NCI-H345 (cell line): ENCODE measurements around the gene PRKAR2B.
"Not testable (repeated sequence)": the region's sequence is repeated elsewhere in the genome, so short reads cannot be mapped to it uniquely, and the experiment has no call there.

Experiments used
- DNase-seq: peaks from one replicate; lab custom pipeline; 2025; lab: John Stamatoyannopoulos, UW

PRKAR2B gene

GRCh38 chr7:107078517-107078966, 34.0 kb downstream of the PRKAR2B start:
- DNase-seq: peak; percentile 47

- DNase-seq: no peak
Observed at GRCh38 chr7:107079212-107079940, 34.9 kb downstream of the PRKAR2B start.

GRCh38 chr7:107080099-107080505, 35.6 kb downstream of the PRKAR2B start:
- DNase-seq: no peak

GRCh38 chr7:107080533-107080932, 36.0 kb downstream of the PRKAR2B start:
- DNase-seq: no peak

- no peak for DNase-seq
Observed at GRCh38 chr7:107085180-107085579, 40.7 kb downstream of the PRKAR2B start.

- no peak for DNase-seq
Observed at GRCh38 chr7:107089627-107090026, 45.1 kb downstream of the PRKAR2B start.

GRCh38 chr7:107090457-107090856, 46.0 kb downstream of the PRKAR2B start:
- DNase-seq: peak; percentile 55

GRCh38 chr7:107091306-107091705, 46.8 kb downstream of the PRKAR2B start:
- DNase-seq: no peak

GRCh38 chr7:107093671-107094070, 49.2 kb downstream of the PRKAR2B start:
- DNase-seq: not testable (repeated sequence)

- DNase-seq: not testable (repeated sequence)
Observed at GRCh38 chr7:107099154-107099553, 54.6 kb downstream of the PRKAR2B start.

- DNase-seq: no peak
Observed at GRCh38 chr7:107100824-107101223, 56.3 kb downstream of the PRKAR2B start.

GRCh38 chr7:107103369-107103768, 58.9 kb downstream of the PRKAR2B start:
- no peak for DNase-seq

- no peak for DNase-seq
Observed at GRCh38 chr7:107104801-107105200, 60.3 kb downstream of the PRKAR2B start.

- no peak for DNase-seq
Observed at GRCh38 chr7:107105591-107106245, 61.2 kb downstream of the PRKAR2B start.

- no peak for DNase-seq
Observed at GRCh38 chr7:107108793-107109371, 64.4 kb downstream of the PRKAR2B start.

GRCh38 chr7:107109955-107110354, 65.5 kb downstream of the PRKAR2B start:
- no peak for DNase-seq

- no peak for DNase-seq
Observed at GRCh38 chr7:107111196-107111595, 66.7 kb downstream of the PRKAR2B start.

- no peak for DNase-seq
Observed at GRCh38 chr7:107113866-107114265, 69.4 kb downstream of the PRKAR2B start.

GRCh38 chr7:107115114-107115513, 70.6 kb downstream of the PRKAR2B start:
- DNase-seq: no peak

GRCh38 chr7:107115762-107116540, 71.4 kb downstream of the PRKAR2B start:
- DNase-seq: no peak

- peak; percentile 68 for DNase-seq
Observed at GRCh38 chr7:107118109-107118900, 73.8 kb downstream of the PRKAR2B start.
